NCI-H345 (cell line): ENCODE data around the gene GNAL.
"Not testable (repeated sequence)": the region's sequence is repeated elsewhere in the genome, so short reads cannot be mapped to it uniquely, and the experiment has no call there.

Source experiments
- DNase-seq: peaks from one replicate; lab custom pipeline; 2025; lab: John Stamatoyannopoulos, UW

GNAL gene

DNA sequence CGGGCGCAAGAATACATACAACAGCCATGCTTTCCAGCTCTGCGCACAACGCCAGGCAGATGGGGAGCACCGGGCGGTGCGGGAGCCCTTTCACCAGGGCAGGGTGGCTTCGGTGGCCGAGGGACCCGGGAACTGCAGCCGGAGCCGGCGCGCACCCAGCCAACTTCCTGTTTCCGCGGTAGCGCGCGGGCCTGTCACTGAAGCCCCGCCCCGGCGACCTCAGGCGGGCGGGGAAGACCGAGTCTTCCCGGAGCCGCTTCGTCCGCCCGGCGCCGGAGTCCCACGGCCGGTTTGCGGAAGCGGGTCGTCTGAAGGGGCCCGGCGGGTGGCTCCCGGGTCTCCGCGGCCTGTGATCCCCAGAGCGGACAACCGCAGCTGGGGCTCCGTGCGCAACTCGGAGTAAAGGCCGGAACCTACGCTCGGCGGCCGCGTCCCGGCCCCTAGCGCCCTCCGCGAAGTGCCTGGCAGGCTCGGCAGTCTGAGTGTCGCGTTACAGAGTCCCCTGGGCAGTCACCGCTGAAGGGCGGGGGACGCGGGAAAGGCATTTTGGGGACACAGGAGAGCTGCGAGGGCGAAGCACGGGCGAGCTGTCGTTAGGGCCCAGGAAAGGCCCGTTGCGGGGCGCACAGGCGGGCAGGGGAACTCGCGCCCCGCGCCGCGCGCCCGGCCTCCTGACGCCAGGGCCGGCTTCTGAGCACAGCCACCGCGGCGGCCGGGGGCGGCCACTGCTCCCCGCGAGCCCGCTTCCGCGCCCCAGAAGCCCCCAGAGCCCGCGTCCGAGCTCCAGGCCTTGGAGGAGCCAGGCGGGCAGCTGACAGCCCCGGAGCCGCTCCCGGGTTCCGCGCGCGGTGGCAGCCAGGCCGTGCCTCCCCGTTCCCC lies 219.4 kb downstream of the GNAL start, which contains the start of gene MPPE1:
TSS of gene MPPE1 (minus strand) at position 136 of the 879 bp plus-strand sequence. CDS start 11,053 bp downstream, outside the sequence.
- peak; percentile 86 for DNase-seq

DNA sequence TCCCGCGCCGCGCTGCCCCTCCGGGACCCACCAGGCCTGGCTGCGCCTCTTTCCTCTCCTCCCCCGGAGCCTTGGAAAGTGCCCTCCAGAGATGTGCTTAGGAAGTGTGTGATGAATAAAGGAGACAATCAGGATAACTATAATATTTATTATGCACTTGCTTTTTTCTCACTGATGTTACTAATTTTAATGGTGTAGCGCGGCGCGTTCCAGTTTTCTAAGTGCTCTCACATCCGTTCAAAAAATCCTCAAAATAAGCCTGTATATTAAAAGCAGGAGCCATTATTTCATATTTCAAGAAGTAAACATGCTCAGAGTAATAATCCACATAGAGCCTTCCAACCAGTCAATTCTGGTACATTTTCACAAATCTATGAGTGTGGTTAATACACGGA lies 220.0 kb downstream of the GNAL start:
- DNase-seq: no peak

DNA sequence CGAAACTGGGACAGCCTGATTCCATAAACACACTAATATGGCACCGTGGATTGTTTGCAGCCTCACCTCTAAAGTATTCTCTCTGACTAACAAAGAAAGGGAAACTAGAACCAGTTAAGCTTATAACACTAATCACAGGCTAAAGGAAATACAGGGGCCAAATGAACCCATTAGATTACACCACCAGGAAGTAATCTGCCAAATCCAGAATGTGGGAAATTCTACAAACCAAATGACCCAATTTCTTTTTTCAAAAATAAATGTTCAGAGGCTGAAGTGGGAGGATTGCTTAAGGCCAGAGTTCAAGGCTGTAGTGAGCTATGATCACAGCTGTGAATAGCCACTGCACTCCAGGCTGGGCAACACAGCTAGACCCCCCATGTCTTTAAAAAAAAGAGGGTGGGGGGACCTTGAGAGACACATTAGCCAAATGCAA lies 220.5 kb downstream of the GNAL start:
- no peak for DNase-seq

DNA sequence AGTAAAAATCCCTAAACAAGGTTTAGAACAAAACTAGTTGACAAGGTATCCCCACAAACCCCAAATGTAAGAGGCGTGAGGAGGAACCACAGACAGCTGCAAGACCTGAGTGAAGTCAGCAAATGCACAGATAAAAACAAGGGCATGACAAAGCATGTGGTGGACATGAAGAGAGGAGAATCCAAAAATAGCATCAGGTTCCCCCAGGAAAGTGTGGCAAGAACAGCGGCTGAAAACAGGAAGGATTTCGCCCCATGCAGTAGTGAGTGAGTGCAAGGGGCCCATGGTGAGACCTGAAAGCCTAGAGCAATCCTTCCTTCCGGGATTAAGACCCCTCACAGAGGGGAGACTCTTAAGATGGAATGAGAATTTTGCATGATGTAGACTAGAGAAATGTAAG lies 227.8 kb downstream of the GNAL start:
- DNase-seq: not testable (repeated sequence)

DNA sequence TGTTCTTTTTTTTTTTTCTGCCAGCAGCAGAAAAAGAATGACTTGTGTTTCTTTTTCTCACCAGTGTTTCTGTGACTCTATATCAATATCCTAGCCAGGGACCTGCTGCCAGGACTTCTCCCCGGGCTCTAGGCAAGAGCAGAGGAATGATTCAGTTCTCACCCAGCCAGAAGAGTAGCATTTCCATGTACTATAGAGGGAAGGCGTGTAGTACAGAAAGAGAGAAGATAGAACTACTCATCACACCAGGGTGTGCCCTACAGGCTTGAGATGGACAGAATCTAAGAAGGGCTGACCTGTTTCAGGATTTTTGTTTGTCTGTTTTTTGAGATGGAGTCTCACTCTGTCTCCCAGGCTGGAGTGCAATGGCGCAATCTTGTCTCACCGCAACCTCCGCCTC lies 230.5 kb downstream of the GNAL start:
- DNase-seq: not testable (repeated sequence)

DNA sequence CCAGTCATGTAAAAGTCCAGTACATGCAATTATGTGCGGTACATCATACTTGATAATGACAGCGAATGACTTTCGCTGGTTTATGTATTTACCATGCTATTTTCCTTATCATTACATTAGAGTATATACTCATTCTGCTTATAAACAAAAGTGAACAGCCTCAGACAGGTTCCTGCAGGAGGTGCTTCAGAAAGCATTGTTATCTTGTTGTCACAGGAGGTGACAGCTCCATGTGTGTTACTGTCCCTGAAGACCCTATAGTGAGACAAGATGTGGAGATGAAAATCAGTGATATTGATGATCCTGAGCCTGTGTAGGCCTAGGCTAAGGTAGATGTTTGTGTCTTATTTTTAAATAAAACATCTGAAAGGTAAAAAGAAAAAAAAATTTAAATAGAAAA lies 234.4 kb downstream of the GNAL start:
- DNase-seq: no peak

DNA sequence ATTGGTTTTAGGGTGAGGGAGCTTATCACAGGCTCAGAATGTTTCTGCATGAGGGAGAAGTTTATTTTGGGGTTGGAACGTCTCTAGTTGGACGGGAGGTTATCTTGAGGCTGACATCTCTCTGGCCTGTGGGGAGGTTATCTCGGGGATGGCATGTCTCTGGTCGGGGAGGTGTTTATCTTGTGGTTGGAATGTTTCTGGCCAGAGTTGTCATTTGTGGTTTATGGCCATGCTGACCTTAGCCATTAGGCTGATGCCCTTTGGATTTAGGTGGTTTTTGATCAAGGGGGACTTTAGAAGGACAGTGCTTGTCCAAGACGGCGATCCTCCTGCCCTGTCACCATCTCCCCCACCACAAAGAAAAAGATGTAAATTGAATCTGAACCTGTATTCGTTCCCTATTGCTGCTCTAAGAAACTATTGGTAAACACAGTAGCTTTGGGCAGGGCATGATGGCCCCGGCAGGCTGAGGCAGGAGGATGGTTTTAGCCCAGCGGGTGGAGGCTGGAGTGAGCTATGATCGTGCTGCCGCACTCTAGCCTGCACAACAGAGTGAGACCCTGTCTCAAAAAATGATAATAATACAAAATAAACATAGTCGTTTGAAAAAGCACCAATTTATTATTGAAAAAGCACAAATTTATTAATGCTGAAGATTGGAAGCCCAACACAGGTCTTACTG lies 236.9 kb downstream of the GNAL start:
- no peak for DNase-seq

DNA sequence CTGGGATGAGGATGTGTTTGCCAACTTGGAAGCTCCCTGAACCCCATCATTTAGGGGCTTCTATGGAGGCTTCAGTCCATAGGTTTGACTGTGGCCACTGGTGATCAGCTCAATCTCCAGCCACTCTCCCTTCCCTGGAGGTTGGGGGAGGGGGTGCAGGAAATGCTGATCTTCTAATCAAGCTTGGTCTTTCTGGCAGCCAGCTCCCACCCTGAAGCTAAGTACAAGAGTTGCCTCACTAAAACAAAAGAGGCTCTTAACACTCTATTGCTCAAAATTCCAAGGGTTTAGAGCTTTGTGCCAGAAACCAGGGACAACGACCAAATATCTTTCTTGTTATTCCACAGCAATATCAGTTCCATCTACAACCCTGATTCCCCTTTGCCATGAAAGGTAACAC lies 238.4 kb downstream of the GNAL start:
- no peak for DNase-seq

DNA sequence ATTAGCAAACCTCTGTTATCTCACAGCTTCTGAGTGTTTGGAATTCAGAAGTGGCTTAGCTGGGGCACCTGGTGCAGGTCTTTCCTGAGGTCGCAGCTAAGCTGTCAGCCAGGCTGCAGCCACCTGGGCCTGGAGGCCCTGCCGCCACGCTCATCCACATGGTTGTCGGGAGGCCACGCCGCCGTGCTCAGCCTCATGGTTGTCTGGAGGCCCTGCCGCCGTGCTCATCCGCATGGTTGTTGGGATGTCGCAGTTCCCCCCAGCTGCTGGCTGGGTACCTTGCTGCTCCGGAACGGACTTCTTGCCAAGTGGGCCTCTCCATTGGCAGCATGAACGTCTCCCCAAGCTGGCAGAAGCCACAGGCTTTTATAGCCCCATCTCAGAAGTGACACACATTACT lies 243.3 kb downstream of the GNAL start:
- DNase-seq: no peak
